Stimulated activated naive CD8-positive, alpha-beta T cell treated with anti-CD3 and anti-CD28 coated beads, Interleukin-15, Interleukin-2, amounts not matched to agents 100 U/mL and 50 U/mL, for 24 hours (primary cell): Measurements from ENCODE around the gene C15orf40.
A peak's percentile ranks its signal among the peaks of the same experiment; 100 is the strongest.
"Not testable (repeated sequence)": the region's sequence is repeated elsewhere in the genome, so short reads cannot be mapped to it uniquely, and the experiment has no call there.

ENCODE experiments used
- ATAC-seq: fragments of 150-1000 bp; cut with Tn5 transposase; one replicate; pipeline ENCODE4 v1.10.0; 2021
- DNase-seq: peaks from one replicate; pipeline ENCODE4 v3.0.0; 2021

C15orf40 gene

DNA sequence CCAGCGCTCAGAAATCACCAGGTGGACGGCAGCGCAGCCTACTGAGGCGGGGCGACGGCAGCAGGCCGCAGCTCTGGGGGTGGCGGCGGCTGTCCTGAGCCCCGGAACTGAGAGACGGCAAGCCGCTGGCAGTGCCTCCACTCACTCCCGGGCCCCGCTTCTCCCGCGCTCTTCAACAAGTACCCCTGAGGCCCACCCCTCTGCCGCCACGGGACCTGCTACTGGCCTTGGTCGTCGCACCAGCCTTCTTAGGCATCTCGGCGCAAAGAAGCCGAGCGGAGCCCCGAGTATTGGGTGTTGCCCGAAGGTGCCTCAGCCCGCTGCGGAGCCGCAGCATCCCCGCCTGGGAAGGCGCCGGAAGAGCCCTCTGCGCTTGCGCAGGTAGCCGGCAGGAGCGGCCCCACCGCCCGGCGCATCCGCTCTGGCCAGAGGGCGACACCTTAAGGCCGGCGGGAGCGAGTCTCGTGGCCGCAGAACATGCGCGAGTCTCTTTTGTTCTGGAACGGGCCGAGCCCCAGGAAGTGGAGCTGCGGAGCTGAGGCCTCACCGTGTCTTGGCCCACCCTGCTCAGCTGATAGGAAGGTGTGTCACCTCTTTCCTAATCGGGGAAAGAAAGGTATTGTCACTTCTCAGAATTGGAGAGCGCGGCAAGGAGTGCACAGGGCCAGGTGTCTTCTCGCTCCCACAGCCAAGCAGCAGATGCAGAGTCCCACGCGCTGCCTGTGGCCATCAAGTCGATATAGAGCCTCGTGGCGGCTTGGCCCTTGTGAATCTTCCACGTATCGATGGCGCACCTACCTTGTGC, at the start of gene C15orf40:
TSS of gene C15orf40 (minus strand) at position 369 of the 805 bp plus-strand sequence. CDS start at position 337, 32 bp downstream.
- peak; percentile 89 for DNase-seq
- peak; percentile 86 for ATAC-seq

DNA sequence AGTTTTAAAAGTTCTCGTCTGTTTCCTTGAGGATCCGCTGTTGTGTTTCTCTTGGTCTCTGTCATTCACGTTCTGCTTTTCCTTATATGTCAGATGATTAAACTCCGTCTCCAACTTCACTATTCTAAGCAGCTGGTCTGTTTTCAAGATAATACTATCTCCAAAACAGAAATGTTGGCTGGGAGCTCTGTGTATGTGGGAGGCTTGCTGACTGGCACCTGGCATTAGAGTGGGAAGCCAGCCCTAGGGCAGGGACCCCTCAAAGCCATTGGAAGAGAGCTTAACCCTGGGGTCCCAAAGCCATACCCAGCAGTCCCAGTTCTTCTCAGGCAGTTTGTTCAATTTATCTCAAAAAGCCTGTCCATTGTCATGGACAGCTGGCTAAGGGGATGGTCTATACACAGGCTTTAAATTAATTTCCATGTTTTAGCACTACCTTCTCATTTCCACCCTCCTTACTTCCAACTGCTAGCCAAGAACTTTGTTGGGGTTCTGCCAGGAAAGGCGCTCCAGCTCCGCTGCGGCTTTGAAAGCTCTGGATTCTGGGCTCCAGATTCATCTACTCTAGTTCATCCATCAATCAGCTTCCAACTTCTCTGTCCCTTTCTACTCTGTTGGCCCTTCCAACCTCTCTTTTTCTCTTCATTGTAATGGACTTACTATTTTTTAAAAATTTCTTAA, 46.4 kb upstream of the C15orf40 start:
- ATAC-seq (no peak), DNase-seq (no peak)

DNA sequence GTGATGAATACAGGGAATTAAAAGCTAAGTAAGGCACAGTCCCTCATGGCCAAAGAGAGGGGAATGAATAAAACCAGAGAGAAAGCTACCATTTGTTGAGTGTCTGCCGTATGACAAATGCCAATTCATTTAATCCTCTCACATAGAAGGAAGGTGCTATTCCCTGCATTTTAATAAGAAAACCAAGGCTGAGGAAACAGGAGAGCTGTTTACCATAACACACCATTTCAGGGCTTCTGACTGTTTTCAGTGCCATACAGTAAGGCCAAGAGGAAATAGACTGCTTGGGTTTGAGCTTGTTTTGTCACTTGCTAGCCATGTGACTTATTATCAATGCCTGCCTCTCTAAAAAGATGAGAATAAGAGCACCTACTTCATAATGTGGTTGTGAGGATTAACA, 45.6 kb upstream of the C15orf40 start:
- DNase-seq (no peak), ATAC-seq (no peak)

DNA sequence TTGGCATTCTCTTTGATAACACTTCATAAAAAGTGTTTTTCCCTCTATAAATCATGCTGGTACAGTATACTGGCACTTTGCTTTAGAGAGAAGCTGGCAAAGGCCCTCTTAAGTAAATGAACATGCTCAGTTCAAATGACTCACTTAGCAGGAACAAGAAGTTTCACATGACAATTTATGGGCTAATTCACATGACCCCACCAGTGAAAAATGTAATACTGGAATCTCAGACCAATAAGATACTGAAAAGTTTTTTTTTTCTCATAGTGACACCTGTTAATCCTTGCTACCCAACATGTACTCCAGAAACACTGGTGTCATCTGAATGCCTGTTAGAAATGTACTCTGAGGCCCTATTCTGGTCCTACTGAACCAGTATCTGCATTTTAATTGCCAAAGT, 41.7 kb upstream of the C15orf40 start:
- DNase-seq, result no peak
- ATAC-seq, result no peak

DNA sequence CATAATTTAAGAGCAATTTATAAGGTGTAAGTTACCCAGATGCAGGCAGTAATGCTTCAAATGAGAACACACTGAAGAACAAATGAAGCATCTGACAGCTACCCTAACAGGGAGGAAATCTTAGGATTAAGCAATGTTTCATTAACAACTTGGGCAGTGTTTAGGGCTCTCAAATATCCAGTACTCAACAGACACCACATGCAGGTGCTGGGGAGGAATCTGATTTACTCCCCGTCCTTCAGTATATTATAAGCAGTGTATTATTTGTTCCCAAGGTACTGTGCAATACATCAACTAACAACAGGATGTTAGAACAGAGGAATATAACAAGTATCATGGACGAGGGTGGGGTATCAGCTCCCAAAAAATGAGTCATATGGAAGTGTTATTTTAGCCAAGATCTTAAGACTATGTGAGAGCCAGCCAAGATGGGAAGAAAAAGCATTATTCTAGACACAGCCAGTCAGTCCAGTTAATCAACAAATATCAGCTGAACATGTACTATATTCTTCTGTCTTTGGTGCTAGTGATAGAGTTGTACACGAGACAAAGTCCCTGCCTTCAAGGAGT, 35.2 kb upstream of the C15orf40 start:
- DNase-seq (no peak), ATAC-seq (no peak)

DNA sequence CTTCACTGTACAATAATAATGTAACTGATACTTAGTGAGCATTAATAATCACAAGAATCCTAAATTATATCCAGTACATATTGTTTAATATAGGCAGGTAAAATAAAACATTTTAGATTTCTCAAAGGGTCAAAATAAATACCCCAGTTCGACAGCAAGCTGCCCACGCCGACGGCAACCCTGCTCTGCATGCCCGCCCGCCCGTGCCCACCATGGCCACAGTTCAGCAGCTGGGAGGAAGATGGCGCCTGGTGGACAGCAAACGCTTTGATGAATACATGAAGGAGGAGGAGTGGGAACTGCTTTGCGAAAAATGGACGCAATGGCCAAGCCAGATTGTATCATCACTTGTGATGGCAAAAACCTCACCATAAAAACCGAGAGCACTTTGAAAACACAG, 32.7 kb upstream of the C15orf40 start:
- no peak for ATAC-seq
- no peak for DNase-seq

DNA sequence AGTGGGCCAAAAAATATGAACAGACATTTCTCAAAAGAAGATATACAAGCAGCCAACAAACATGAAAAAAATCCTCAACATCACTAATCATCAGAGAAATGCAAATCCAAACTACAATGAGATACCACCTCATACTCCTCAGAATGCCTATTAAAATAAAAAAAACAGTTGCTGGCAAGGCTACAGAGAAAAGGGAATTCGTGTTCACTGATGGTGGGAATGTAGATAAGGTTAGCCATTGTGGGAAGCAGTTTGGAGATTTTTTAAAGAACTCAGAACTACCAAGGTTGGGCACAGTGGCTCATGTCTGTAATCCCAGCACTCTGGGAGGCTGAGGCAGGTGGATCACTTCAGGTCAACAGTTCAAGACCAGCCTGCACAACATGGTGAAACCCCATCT, 27.8 kb upstream of the C15orf40 start:
- ATAC-seq, result no peak

DNA sequence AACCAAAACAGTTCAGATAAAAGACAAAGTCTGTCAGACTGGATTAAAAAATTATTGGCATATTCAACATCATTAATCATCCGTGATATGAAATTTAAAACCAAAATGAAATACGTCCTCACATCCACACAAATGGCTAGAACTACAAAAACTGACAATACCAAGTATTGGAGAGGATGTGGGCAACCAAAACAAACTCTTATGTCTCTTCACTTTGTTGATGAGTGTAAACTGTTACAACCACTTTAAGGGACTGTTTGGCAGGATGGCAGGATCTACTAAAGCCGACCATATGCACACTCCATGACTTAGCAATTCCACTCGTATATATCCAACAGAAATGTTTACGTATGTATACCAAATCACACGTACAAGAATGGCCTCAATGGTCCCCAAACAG, 24.8 kb upstream of the C15orf40 start:
- DNase-seq (no peak), ATAC-seq (no peak)

More for the DNA sequence above, 27.8 kb upstream of the C15orf40 start:
- DNase-seq, result no peak

DNA sequence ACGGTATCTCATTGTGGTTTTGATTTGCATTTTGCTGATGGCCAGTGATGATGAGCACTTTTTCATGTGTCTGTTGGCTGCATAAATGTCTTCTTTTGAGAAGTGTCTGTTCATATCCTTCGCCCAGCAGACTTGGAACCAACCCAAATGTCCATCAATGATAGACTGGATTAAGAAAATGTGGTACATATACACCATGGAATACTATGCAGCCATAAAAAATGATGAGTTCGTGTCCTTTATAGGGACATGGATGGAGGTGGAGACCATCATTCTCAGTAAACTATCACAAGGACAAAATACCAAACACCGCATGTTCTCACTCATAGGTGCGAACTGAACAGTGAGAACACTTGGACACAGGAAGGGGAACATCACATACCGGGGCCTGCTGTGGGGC, 19.8 kb upstream of the C15orf40 start:
- ATAC-seq, DNase-seq: not testable (repeated sequence)

DNA sequence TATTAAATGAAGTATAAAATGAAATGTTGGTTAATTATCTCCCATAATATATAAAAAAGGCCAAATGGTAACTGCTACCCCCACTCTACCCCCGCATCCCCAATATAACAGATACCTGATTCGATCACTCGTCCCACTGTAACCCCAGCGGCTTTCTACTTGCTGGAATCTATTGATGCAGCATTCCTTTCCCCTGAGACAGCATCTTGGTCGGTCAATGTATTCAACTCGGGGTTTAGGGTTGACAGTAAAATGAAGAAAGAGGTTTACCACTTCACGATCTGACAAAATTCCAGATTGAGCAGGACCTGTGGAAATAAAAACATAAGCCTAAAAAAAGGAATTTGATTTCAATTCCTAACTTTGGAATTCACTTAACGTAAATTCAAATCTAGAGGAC, 18.6 kb upstream of the C15orf40 start:
- ATAC-seq, result no peak
- DNase-seq, result no peak

DNA sequence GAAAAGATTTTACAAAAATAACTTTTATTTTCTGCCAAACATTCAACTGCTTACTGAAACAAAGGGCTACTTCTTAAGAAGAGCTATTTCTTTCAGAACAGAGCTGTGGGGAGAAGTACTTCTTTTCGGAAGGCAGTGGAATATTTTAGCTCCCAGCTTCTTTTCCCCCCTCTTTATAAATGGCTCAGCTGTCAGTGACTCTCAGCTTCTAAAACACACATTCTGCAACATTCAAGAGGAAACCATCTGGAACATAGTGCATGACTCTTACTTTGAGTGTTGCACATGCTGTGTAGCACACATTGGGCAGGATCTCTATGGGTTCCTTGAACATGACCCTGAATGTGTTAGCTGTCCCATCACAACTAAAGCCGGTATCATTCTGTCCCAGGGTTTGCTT, 7.0 kb upstream of the C15orf40 start:
- DNase-seq (no peak), ATAC-seq (no peak)

DNA sequence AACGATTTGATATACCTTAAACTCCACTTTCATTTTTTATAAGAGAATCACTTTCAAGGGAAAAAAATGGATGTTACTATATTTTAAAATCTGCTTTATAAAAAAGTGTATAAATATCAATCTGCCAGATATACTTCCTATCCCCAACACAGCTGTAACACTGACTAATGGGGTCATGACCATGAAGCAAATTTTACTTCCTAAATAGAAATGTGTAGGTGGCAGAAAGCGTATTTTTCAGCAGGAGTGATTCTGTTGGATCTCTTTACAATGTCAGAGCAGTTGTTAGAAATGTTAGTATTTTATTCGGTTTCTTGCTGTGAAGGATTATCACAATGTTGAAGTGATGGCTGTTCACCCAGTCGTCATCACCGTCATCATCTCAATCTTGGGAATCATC, 5.5 kb upstream of the C15orf40 start:
- ATAC-seq (no peak), DNase-seq (no peak)

DNA sequence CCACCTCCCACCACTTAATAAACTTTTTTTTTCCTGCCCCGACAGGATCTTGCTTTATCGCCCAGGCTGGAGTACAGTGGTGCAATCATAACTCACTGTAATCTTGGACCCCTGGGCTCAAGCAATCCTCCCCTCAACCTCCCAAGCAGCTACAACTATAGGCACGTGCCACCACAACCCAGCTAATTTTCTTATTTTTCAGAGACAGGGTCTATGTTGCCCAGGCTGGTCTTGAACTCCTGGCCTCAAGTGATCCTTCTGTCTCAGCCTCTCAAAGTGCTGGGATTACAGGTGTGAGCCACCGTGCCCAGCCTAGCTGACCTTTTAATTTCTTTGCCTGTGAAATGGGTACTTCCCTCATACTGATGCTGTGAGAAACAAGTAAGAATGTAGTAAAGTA, 3.9 kb upstream of the C15orf40 start:
- DNase-seq (no peak), ATAC-seq (no peak)

DNA sequence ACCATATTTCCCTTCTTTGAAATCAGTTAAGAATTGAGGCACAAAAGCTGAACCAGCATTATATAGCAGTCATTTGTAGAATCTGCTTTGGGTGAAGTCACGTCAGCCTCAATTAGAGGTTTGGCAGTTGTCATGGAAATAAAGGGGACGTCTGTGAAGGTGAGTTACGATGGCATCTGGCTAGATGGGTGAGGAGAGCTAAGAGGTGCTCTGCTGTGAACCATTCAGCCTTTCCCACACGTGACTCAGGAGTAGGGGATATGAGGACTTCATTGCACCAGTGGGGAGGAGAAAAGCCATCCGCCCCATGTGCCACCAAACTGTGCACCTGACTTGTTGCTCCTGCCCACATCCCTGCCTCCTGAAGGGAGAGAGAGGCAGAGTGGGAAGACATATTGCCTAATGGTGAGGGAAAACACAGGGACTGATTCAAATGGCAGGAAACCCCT, 2.8 kb upstream of the C15orf40 start:
- DNase-seq (no peak), ATAC-seq (no peak)

DNA sequence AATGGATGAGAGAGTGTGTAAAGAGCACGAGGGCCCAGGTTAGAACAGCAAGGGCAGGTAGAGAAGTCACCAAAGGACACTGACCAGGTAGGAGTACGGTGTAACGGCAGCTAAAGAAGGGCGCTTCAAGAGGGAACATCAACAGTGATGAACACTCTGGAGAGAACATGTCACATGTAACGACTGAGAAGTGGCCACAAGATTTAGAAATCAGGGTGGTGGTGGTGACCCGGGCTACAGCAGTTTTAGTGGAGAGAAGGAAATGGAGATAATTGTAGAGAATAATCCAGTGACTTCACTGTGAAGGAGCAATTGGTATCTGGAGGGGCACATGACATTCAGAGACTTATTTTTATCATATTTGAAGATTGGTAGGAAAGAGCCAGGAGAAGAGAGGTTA, 1.2 kb upstream of the C15orf40 start:
- DNase-seq (no peak), ATAC-seq (no peak)

DNA sequence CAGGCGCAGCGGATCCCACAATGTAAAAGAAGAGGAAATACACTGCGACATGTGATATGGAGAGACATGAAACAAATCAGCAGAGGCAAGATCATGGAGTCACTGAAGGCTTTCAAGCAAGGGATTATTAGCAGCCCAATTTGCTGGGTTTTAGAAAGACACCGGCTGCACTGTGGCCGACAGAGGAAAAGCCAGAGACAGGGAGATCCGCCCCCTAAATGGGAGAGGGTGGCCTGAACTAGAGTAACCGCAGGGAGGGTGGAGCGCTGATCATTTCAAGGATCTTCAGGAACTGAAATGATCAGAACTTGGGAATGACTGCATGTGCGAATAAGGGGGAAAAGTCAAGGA, 612 bp upstream of the C15orf40 start:
- DNase-seq (no peak), ATAC-seq (no peak)

DNA sequence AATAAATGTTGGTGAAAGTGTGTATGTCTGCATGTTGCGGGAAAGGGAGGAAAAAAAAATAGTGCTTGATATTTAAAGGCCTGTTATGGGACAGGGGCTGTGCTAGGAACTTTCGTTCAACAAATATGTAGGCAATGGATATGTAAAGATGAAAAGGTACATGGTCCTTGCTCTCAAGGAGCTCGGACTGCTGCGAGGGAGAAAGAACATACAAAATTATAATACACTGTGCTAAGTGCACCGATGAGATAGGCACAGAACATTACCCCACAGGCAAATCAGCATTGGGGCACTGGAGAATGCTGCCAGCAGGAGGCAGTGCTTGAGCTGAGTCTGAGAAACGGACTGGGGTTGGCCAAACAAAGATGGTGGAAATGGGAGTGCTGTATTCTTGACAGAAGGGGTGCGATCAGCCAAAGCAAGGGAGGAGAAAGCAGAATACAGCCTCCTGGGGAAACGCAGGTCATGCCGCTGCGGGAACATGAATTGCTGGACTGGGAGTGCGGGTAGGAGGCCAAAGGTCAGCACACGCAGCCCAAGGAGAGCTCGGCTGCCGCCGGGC, 649 bp downstream of the C15orf40 start:
- peak; percentile 84 for DNase-seq
- peak; percentile 72 for ATAC-seq

DNA sequence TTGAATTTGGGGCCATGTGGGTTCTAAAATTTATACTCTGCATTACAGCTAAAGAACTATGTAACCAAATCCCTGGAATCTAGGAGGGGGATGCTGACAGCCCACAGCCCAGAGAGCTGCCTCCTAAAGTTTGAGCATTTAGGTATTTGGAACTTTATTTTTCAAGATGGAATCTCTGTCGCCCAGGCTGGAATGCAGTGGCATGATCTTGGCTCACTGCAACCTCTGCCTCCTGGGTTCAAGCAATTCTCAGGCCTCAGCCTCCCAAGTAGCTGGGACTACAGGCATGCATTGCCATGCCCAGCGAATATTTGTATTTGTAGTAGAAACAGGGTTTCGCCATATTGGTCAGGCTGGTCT, 10.8 kb downstream of the C15orf40 start:
- not testable (repeated sequence) for DNase-seq, ATAC-seq

DNA sequence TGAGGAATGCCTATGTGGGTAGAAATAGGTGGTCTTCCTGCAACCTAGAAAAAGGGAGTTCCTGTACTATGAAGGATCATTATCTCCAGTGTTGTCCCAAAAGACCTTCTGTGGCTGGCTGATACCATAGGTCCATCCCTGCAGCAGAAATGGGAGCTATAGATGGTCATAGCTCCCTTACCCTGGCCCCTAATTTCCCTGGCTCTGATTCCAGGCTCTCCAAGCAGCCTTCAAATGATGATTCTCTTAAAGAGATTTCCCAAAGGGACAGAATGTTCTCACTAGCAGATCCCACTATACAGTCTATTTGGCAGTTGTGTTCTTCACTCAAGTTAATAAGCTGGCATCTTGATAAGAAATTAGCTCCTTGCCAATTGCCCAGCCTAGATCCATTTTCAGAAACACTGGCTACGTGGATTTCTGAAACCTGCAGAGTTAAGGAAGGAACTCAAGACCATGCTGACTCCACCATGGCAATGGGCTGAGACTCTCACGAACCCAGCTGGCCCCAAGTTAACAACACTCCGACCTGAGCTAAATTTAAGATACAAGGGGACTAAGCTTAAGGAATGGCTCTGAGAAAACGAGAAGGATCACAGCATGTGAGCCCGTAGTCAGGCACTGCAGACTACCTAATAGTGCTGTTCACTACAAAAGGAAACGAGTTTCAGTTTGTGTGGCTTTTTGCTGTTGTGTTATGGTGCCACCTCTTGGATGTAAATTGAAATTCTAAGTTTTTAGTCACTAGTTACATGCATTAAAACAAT, 11.4 kb downstream of the C15orf40 start:
- ATAC-seq (peak; percentile 73), DNase-seq (no peak)

DNA sequence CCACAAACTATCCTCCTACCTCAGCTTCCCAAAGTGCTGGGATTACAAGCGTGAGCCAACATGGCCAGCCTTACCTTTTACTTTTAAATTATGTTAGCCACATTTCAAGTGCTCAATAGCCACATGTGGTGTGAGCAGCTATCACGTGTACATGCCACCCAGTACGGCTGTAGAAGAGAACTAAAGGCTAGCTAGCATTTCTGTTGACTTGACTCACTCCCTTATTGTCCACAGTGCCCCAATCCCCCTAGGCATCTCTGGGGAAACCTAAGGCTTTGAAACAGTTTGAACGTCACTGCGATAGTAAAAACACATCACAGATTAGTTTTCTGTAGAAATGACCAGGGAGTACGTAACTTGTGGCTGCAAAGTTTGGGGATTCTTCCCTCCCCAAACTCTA, 12.0 kb downstream of the C15orf40 start:
- DNase-seq (no peak), ATAC-seq (no peak)

DNA sequence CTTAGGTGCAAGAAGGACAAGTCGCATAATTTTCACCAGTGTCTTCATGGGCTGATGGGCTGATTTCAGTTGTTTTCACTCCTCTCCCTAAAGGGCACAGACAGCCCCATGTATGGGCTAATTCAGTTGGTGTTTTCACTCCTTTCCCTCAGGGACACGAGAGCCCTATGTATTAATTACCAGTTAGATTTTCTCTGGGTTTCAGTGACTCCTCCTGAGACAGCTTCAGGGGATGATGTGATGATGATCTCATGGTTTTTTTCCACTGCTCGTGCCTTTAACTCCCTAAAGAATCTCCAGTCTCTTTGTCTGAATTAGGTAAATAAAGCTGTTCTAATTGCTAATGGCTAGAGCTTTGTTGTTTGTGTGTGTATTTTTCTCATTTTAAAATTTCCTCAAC, 15.5 kb downstream of the C15orf40 start:
- DNase-seq (no peak), ATAC-seq (no peak)

DNA sequence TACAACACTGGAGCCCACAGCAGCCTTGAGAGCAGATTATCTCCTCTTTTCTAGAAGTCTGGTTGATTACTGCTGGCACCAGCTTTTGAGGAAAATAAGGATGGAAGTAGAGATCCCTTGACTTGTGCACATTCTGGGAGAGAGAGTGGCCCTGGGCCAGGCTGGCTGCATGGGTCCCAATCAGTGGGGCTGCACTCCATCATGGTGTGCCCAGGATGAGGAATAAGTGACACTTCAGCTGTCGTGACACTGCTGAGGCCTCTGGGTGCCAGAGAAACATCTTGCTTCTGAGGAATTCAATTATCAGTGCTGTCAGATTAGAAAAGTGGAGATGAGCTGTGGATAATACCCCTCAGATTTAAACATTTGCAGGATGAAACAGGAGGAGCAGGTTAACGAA, 16.4 kb downstream of the C15orf40 start:
- ATAC-seq, result no peak
- DNase-seq, result no peak
